ENCODE results near the gene GRP.

Gene GRP

GRCh38 chr18:59219672-59220163 is at the start of gene GRP:
Gene GRP, plus strand, starts transcription at chr18:59220158. Its CDS starts 108 bp downstream, at chr18:59220266.
- no peak for DNase-seq

GRCh38 chr18:59172664-59173249 is 47.2 kb upstream of the GRP start:
- no peak for DNase-seq

- DNase-seq: no peak
Measured at GRCh38 chr18:59177485-59177884, 42.5 kb upstream of the GRP start.

GRCh38 chr18:59180150-59180845 is 39.7 kb upstream of the GRP start:
- no peak for DNase-seq

- DNase-seq: no peak
Measured at GRCh38 chr18:59182673-59183072, 37.3 kb upstream of the GRP start.

GRCh38 chr18:59189008-59189407 is 30.9 kb upstream of the GRP start:
- no peak for DNase-seq

- DNase-seq: no peak
Measured at GRCh38 chr18:59189746-59190145, 30.2 kb upstream of the GRP start.

GRCh38 chr18:59196161-59196725 is 23.7 kb upstream of the GRP start:
- no peak for DNase-seq

- DNase-seq: no peak
Measured at GRCh38 chr18:59197636-59198035, 22.3 kb upstream of the GRP start.

- no peak for DNase-seq
Measured at GRCh38 chr18:59198215-59198614, 21.7 kb upstream of the GRP start.

GRCh38 chr18:59200787-59201186 is 19.2 kb upstream of the GRP start:
- DNase-seq: no peak

GRCh38 chr18:59202258-59202820 is 17.6 kb upstream of the GRP start:
- DNase-seq: no peak

GRCh38 chr18:59207506-59207905 is 12.5 kb upstream of the GRP start:
- no peak for DNase-seq

- DNase-seq: no peak
Measured at GRCh38 chr18:59208602-59209125, 11.3 kb upstream of the GRP start.

GRCh38 chr18:59210299-59210698 is 9.7 kb upstream of the GRP start:
- DNase-seq: no peak

GRCh38 chr18:59211629-59212028 is 8.3 kb upstream of the GRP start:
- DNase-seq: no peak

- no peak for DNase-seq
Measured at GRCh38 chr18:59218018-59218417, 1.9 kb upstream of the GRP start.

GRCh38 chr18:59220164-59220783 is 316 bp downstream of the GRP start:
- no peak for DNase-seq

- DNase-seq: no peak
Measured at GRCh38 chr18:59220784-59221765, 1.1 kb downstream of the GRP start.

GRCh38 chr18:59222341-59222740 is 2.4 kb downstream of the GRP start:
- DNase-seq: no peak

- DNase-seq: no peak
Measured at GRCh38 chr18:59228351-59228750, 8.4 kb downstream of the GRP start.

- DNase-seq: no peak
Measured at GRCh38 chr18:59229191-59229590, 9.2 kb downstream of the GRP start.
